ENCODE measurements around the gene ACTR1B.

Gene ACTR1B

GRCh38 chr2:97658691-97659157 lies 5.1 kb downstream of the ACTR1B start:
- peaks cover 3% of the 10 kb centered on the region for H3K4me1 ChIP-seq (ENCODE audit: insufficient read depth, insufficient read length)
- H3K9me3 ChIP-seq (ENCODE audit: insufficient read depth, low read length), result peaks cover 10% of the 10 kb centered on the region; the same call in 1 of the 2 replicates
- no peak overlapping the region for H3K4me3 ChIP-seq (ENCODE audit: insufficient read length, low read depth)
- H3K9ac ChIP-seq (ENCODE audit: insufficient read length, low read depth), result no peak overlapping the region
- peaks cover 83% of the 10 kb centered on the region for H3K36me3 ChIP-seq (ENCODE audit: insufficient read depth, insufficient read length, low read length)
- TF ChIP-seq YY1 (IDR thresholded peaks at IDR 0.05; ENCODE audit: insufficient read depth, insufficient read length) (no peak), ZNF274 (IDR thresholded peaks at IDR 0.05; ENCODE audit: low read depth, low read length) (no peak), SUZ12 (IDR thresholded peaks at IDR 0.05; ENCODE audit: extremely low read depth, insufficient read depth, insufficient read length) (no peak)
- no peaks in the 10 kb centered on the region for H3K27me3 ChIP-seq (ENCODE audit: insufficient read depth, insufficient read length)
- DNase-seq (ENCODE audit: low read depth, low spot score), result no peak

GRCh38 chr2:97657986-97658690 lies 5.7 kb downstream of the ACTR1B start:
- TF ChIP-seq ZNF274 (IDR thresholded peaks at IDR 0.05; ENCODE audit: low read depth, low read length), result no peak
- TF ChIP-seq SUZ12 (IDR thresholded peaks at IDR 0.05; ENCODE audit: extremely low read depth, insufficient read depth, insufficient read length), result no peak
- no peak for TF ChIP-seq YY1 (IDR thresholded peaks at IDR 0.05; ENCODE audit: insufficient read depth, insufficient read length)
- Histone ChIP-seq H3K4me3 (ENCODE audit: insufficient read length, low read depth) (no peak overlapping the region), H3K9me3 (ENCODE audit: insufficient read depth, low read length) (peaks cover 15% of the 10 kb centered on the region; the same call in 1 of the 2 replicates), H3K4me1 (ENCODE audit: insufficient read depth, insufficient read length) (peaks cover 3% of the 10 kb centered on the region), H3K27me3 (ENCODE audit: insufficient read depth, insufficient read length) (no peaks in the 10 kb centered on the region), H3K36me3 (ENCODE audit: insufficient read depth, insufficient read length, low read length) (peaks cover 88% of the 10 kb centered on the region), H3K9ac (ENCODE audit: insufficient read length, low read depth) (no peak overlapping the region)
- DNase-seq (ENCODE audit: low read depth, low spot score), result no peak

- H3K9me3 ChIP-seq (ENCODE audit: insufficient read depth, low read length), result peaks cover 15% of the 10 kb centered on the region; the same call in 1 of the 2 replicates
- H3K36me3 ChIP-seq (ENCODE audit: insufficient read depth, insufficient read length, low read length), result peaks cover 88% of the 10 kb centered on the region
- H3K9ac ChIP-seq (ENCODE audit: insufficient read length, low read depth), result no peak overlapping the region
Measured at GRCh38 chr2:97656905-97657587, 6.8 kb downstream of the ACTR1B start.

GRCh38 chr2:97656129-97656755 lies 7.6 kb downstream of the ACTR1B start:
- no peak overlapping the region for H3K9ac ChIP-seq (ENCODE audit: insufficient read length, low read depth)
- TF ChIP-seq SUZ12 (IDR thresholded peaks at IDR 0.05; ENCODE audit: extremely low read depth, insufficient read depth, insufficient read length), result no peak
- no peak for TF ChIP-seq YY1 (IDR thresholded peaks at IDR 0.05; ENCODE audit: insufficient read depth, insufficient read length)
- no peak for TF ChIP-seq ZNF274 (IDR thresholded peaks at IDR 0.05; ENCODE audit: low read depth, low read length)
- H3K9me3 ChIP-seq (ENCODE audit: insufficient read depth, low read length), result peaks cover 15% of the 10 kb centered on the region; the same call in 1 of the 2 replicates
- H3K36me3 ChIP-seq (ENCODE audit: insufficient read depth, insufficient read length, low read length), result peaks cover 80% of the 10 kb centered on the region
- H3K4me3 ChIP-seq (ENCODE audit: insufficient read length, low read depth), result no peak overlapping the region
- no peaks in the 10 kb centered on the region for H3K4me1 ChIP-seq (ENCODE audit: insufficient read depth, insufficient read length)
- H3K27me3 ChIP-seq (ENCODE audit: insufficient read depth, insufficient read length), result no peaks in the 10 kb centered on the region
- DNase-seq (ENCODE audit: low read depth, low spot score), result no peak

More at GRCh38 chr2:97656905-97657587, 6.8 kb downstream of the ACTR1B start:
- Histone ChIP-seq H3K27me3 (ENCODE audit: insufficient read depth, insufficient read length) (no peaks in the 10 kb centered on the region), H3K4me1 (ENCODE audit: insufficient read depth, insufficient read length) (peaks cover 2% of the 10 kb centered on the region), H3K4me3 (ENCODE audit: insufficient read length, low read depth) (no peak overlapping the region)
- TF ChIP-seq YY1 (IDR thresholded peaks at IDR 0.05; ENCODE audit: insufficient read depth, insufficient read length) (no peak), ZNF274 (IDR thresholded peaks at IDR 0.05; ENCODE audit: low read depth, low read length) (no peak), SUZ12 (IDR thresholded peaks at IDR 0.05; ENCODE audit: extremely low read depth, insufficient read depth, insufficient read length) (no peak)
- DNase-seq (ENCODE audit: low read depth, low spot score), result no peak

GRCh38 chr2:97654791-97655190 lies 9.1 kb downstream of the ACTR1B start:
- TF ChIP-seq SUZ12 (IDR thresholded peaks at IDR 0.05; ENCODE audit: extremely low read depth, insufficient read depth, insufficient read length) (no peak), ZNF274 (IDR thresholded peaks at IDR 0.05; ENCODE audit: low read depth, low read length) (no peak)

GRCh38 chr2:97654309-97654708 lies 9.5 kb downstream of the ACTR1B start:
- no peak for DNase-seq (ENCODE audit: low read depth, low spot score)
- TF ChIP-seq YY1 (IDR thresholded peaks at IDR 0.05; ENCODE audit: insufficient read depth, insufficient read length) (no peak), SUZ12 (IDR thresholded peaks at IDR 0.05; ENCODE audit: extremely low read depth, insufficient read depth, insufficient read length) (no peak), ZNF274 (IDR thresholded peaks at IDR 0.05; ENCODE audit: low read depth, low read length) (no peak)
- Histone ChIP-seq H3K27me3 (ENCODE audit: insufficient read depth, insufficient read length) (no peaks in the 10 kb centered on the region), H3K9ac (ENCODE audit: insufficient read length, low read depth) (no peak overlapping the region), H3K36me3 (ENCODE audit: insufficient read depth, insufficient read length, low read length) (peaks cover 67% of the 10 kb centered on the region), H3K4me1 (ENCODE audit: insufficient read depth, insufficient read length) (no peaks in the 10 kb centered on the region), H3K9me3 (ENCODE audit: insufficient read depth, low read length) (peaks cover 15% of the 10 kb centered on the region; the same call in 1 of the 2 replicates), H3K4me3 (ENCODE audit: insufficient read length, low read depth) (no peak overlapping the region)

More at GRCh38 chr2:97654791-97655190, 9.1 kb downstream of the ACTR1B start:
- no peaks in the 10 kb centered on the region for H3K27me3 ChIP-seq (ENCODE audit: insufficient read depth, insufficient read length)
- no peak overlapping the region for H3K4me3 ChIP-seq (ENCODE audit: insufficient read length, low read depth)
- no peak for DNase-seq (ENCODE audit: low read depth, low spot score)
- H3K4me1 ChIP-seq (ENCODE audit: insufficient read depth, insufficient read length), result no peaks in the 10 kb centered on the region
- H3K9me3 ChIP-seq (ENCODE audit: insufficient read depth, low read length), result peaks cover 15% of the 10 kb centered on the region; the same call in 1 of the 2 replicates
- H3K9ac ChIP-seq (ENCODE audit: insufficient read length, low read depth), result no peak overlapping the region
- H3K36me3 ChIP-seq (ENCODE audit: insufficient read depth, insufficient read length, low read length), result peaks cover 67% of the 10 kb centered on the region

All from NT2/D1 (cell line).